ENCODE measurements around the gene NELFB. TPM values are rescaled to one million over a fixed set of nuclear protein-coding genes. Genes with fewer than 3 reads are reported as not detected.
A peak's percentile ranks its signal among the peaks of the same experiment; 100 is the strongest.

The NELFB gene
- total and polyA plus RNA-seq, 9 of the 15 experiments (the other 6 are each of a cell fraction or from before 2014, with no cell fraction given) = 0.24 to 84.0 (median 29.7) TPM

GRCh38 chr9:137278061-137278701 lies 23.1 kb downstream of the NELFB start (continued):
- peak; percentile 15 for TF ChIP-seq PRDM10 (IDR thresholded peaks at IDR 0.05; ENCODE audit: partially characterized antibody)
- TF ChIP-seq PHF21A (IDR thresholded peaks at IDR 0.05; ENCODE audit: borderline replicate concordance, low read depth) = no peak
- no peak for TF ChIP-seq NR4A1 (CRISPR knock-in tag; IDR thresholded peaks at IDR 0.05)
- no peak; the same call in 1 of the 2 replicates for TF ChIP-seq NR4A1 (tag; IDR thresholded peaks at IDR 0.05)
- no peak for TF ChIP-seq HMG20A (CRISPR knock-in tag; conservative IDR thresholded peaks at IDR 0.05)
- no peak for TF ChIP-seq ZNF121 (CRISPR knock-in tag; conservative IDR thresholded peaks at IDR 0.05)
- no peak for TF ChIP-seq XRCC4 (IDR thresholded peaks at IDR 0.05; ENCODE audit: extremely low read depth, insufficient read depth, insufficient read length)
- TF ChIP-seq ZNF407 (IDR thresholded peaks at IDR 0.05; ENCODE audit: low read depth) = no peak
- TF ChIP-seq ARID3B (CRISPR knock-in tag; IDR thresholded peaks at IDR 0.05; ENCODE audit: borderline replicate concordance) = no peak
- no peak for TF ChIP-seq RBM15 (IDR thresholded peaks at IDR 0.05; ENCODE audit: insufficient read depth, low read length)
- TF ChIP-seq TRIM24 (IDR thresholded peaks at IDR 0.05) = no peak
- no peak for TF ChIP-seq NFE2 (IDR thresholded peaks at IDR 0.05; ENCODE audit: low read depth)
- TF ChIP-seq L3MBTL2 (IDR thresholded peaks at IDR 0.05) = 0 out of 2 replicates have a peak, but pooled peaks have one; percentile 7
- no peak for TF ChIP-seq FOXA3 (CRISPR knock-in tag; conservative IDR thresholded peaks at IDR 0.05 in 1 of 2, IDR thresholded peaks at IDR 0.05 in 1 of 2)
- TF ChIP-seq POLR2G (IDR thresholded peaks at IDR 0.05; ENCODE audit: low read depth, low read length) = 0 out of 2 replicates have a peak, but pooled peaks have one; percentile 3
